ENCODE results near the gene ATOSA.
A peak's percentile ranks its signal among the peaks of the same experiment; 100 is the strongest.

Gene ATOSA, protein sequence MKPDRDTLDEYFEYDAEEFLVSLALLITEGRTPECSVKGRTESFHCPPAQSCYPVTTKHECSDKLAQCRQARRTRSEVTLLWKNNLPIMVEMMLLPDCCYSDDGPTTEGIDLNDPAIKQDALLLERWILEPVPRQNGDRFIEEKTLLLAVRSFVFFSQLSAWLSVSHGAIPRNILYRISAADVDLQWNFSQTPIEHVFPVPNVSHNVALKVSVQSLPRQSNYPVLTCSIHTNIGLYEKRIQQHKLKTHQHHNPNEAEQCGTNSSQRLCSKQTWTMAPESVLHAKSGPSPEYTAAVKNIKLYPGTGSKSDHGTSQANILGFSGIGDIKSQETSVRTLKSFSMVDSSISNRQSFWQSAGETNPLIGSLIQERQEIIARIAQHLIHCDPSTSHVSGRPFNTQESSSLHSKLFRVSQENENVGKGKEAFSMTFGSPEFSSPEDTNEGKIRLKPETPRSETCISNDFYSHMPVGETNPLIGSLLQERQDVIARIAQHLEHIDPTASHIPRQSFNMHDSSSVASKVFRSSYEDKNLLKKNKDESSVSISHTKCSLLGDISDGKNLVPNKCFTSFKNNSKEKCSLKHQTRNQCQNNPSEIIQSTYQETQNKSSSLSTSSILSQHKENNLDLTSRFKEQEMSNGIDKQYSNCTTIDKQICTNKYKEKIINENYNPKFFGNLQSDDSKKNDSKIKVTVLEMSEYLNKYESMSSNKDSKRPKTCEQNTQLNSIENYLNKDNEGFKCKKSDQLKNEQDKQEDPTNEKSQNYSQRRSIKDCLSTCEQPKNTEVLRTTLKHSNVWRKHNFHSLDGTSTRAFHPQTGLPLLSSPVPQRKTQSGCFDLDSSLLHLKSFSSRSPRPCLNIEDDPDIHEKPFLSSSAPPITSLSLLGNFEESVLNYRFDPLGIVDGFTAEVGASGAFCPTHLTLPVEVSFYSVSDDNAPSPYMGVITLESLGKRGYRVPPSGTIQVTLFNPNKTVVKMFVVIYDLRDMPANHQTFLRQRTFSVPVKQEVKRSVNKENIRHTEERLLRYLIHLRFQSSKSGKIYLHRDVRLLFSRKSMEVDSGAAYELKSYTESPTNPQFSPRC

DNA sequence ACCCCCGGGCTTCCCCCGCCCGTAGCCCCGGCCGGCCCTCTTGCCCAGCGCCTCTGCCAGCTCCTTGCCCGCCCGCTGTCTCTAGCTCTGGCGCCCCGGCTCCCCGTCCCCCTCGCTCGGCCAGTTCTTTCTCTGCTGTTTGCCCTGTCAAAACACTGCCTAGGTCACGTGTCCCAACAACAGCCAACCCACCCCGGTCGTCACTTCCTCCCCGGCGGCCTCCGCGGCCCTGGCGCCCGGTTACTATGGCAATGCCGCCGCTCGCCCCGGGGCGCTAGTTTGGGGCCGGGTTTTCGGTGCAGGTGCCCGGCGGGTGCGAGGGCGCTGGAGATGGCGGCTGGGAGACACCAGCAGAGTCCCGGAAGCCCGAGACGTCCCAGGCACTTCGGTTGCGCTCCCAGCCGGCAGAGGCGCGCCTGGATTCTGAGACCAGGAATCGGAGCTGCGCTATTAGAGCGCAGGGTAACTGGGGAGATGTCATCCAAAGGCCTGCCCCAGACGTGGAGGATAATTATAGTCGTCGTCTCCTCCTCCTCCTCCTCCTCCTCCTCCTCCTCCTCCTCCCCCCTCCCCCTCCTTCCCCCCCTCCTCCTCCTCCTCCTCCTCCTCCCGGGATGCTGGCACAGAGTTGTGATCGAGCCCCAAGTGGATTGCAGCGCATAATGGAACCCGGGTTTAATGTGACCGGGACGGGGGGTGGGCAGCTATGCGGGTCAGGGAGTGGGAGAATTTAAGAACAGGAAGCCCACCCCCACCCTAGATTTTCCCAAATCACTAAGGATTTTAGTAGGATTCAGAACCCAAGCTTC, at the start of gene ATOSA:
Gene ATOSA, minus strand, starts transcription at position 157 of the 809 bp plus-strand sequence. CDS start 1,367 bp downstream, outside the sequence.
- peak; percentile 87 for DNase-seq (ENCODE audit: low read depth)

DNA sequence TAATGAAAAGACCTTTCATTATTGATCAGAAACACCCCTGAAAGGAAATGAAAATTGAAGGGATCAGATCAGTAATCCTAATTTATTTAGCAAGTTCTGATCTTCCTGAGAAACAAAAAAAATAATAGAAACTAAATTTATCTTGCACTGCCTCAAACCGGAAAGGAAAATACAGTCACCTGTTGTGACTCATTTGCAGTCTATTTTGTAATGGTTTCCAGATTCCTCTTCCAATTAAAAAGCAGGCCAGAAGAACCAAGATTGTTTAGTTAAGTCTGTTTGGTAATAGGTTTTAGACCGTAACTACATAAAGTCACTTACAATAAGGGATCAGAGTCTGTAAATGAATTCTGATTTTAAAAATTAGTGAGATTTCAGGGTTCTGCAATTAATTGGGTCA, 49.7 kb upstream of the ATOSA start:
- DNase-seq (ENCODE audit: low read depth), result peak; percentile 53

DNA sequence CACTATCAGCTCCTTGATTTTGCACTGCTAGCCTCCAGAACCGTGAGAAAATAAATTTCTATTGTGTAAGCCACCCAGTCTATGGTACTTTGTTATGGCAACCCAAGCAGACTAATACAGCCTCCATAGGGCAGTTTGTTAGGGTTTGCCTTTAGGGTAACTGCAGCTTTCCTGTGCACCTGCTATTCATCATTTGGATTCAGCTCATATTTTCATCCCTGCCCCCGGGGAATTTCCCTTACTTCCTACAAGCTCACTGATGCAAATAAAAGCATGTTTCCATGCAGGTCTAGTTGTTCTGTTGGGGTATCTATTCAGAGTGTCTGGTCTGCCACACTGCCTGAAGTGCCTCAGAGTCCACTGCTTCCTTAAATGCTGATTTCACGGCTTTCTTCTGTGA, 48.6 kb upstream of the ATOSA start:
- DNase-seq (ENCODE audit: low read depth), result no peak

DNA sequence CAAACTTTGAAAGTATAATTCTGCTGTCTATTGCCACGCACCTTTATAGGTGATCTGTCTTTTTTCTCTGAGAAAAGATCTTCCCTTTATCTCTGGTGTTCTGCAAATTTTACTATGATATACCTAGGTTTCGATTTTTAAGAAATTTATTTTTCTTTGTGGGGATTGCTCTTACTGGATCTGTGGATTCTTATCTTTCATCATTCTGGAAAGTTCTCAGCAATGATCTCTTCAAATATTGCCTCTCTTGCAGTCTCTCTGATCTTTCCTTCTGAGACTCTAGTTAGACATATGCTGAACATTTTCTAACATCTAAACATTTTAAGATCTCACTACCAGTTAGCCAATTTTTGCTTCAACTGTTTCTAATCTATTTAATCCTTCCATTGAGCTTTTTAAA, 47.0 kb upstream of the ATOSA start:
- no peak for DNase-seq (ENCODE audit: low read depth)

DNA sequence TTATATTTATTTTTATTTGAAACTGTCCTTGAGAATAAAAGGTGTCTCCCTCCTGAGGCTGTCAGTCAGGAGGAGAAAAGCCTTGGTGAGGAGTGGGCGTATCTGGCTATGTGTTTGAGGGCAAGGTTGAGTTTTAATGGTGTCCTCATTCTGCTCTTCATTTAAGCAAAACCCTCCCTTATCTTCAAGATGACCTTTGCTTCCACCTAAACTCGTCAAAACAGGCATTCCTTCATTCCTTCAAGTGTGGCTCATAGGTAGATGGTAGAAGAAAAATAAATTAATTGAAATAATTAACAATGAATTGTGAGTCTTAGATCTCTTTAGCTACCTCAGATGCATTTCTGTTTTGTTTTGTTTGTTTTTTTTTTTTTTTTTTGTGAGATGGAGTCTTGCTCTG, 39.4 kb upstream of the ATOSA start:
- no peak for DNase-seq (ENCODE audit: low read depth)

DNA sequence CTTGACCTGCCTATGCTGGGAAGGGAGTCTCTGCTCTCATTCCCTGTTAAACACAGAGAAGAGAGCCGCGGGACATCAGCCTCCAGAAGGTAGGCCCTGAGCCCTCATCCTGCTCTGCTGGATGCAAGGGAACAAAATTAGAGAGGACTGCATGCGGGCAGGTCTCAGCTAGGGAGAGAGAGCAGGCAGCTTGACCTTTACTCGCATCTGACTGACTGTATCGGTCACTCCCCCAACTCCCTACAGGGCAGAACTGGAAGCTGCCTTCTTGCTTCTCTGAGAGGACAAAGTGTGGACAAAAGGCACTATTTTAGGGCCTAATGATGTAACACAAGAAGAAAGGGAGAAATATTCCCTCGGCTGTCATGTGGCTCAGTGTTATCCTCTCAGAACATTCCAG, 38.7 kb upstream of the ATOSA start:
- DNase-seq (ENCODE audit: low read depth), result no peak

DNA sequence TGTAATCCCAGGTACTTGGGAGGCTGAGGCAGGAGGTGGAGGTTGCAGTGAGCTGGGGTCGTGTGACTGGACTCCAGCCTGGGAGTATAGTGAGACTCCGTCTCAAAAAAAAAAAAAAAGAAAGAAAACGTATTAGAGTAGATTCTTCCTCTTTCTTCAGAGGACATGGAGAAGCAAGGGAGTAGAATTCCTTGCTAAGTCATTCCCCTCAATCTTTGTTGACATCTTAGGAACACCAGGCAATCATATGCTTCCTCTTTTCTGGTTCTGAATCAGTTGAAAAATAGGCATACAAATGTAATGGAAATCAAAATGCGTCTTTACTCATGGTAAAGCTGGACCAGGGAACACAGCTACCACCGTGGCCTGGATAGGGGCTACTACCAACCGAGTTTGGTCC, 38.3 kb upstream of the ATOSA start:
- no peak for DNase-seq (ENCODE audit: low read depth)

DNA sequence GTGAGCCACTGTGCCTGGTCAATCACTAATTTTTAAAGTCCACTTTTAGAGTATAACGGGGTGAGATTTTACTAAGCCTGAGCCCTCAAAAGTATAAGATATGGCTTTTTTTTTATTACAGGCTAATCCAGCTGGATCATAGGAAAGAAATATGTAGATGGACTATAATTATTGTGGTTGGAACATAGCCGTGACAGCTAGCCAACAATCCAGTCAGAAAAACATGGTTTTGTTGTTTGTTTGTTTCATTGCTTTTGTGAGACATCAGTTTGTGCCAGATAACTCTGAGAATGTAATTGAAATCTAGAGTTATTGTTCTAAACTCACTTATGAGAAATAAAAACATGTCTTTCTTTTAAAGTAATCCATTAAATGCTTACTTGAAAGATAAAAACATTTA, 37.3 kb upstream of the ATOSA start:
- DNase-seq (ENCODE audit: low read depth), result peak; percentile 10

DNA sequence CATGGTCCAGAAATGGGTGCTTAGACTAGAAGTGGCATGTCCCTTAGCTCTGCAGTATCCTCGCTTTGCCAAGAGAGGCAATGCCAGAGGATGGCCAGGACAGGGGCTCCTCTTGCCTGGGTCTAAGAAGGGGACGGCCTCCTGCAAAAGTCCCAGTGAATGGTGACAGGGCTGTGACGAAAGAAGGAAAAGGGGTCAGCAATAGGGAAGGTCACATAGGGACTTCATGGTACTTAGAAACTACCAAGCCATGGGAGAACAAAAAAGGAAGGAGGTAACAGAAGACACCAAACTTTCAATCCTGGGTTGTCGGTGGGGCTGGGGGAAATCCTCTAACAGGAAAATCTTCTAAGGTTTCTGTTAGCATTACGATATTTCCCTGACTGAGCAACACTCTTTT, 36.2 kb upstream of the ATOSA start:
- DNase-seq (ENCODE audit: low read depth), result no peak

DNA sequence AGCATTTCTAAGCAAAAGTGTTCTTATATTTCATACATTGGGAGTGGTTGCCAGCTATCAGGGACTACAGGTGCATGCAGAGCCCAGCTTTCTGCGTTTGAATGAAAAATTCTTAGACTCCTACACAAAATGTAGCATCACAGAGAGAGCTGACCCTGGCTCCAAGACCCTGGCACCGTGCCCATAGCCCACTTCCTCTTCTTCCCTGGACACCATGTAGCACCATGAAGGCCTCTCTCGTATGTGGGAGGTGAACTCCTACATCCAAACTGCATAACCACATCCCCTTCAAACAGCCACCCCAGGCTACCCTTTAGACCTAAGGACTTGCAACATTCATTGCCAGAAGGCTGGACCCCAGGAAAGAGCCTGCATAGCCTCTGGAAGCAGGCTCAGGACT, 35.8 kb upstream of the ATOSA start:
- DNase-seq (ENCODE audit: low read depth), result no peak

DNA sequence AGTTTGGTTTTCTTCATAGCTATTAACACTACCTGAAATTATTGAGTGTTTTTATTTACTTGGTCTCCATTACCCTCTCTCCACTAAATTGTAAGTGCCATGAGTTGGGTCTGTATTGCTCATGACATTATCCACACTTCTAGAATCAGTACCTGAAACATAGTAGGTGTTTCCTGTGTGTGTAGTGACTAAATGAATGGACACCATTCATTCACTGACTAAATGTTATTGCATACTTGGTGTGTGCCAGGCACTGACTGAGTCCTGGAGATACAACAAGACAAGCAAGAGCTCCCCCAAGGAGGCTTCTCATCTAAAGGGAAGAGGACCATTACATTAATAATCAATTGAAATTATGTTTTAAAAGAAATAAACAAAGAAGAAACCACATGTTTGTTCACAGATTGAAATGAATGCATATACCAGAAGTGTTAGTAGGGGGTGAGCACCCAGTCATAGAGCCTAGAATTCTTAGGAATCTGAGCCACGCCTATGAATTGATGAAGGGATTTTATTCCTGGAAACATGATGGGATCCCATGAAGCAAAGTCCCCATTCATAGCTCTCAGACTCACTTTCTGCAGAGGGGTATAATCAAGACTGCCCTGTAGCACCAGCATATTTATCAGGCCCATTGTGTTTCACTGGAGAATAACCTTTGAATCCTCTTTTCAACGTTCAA, 31.7 kb upstream of the ATOSA start:
- no peak for DNase-seq (ENCODE audit: low read depth)

DNA sequence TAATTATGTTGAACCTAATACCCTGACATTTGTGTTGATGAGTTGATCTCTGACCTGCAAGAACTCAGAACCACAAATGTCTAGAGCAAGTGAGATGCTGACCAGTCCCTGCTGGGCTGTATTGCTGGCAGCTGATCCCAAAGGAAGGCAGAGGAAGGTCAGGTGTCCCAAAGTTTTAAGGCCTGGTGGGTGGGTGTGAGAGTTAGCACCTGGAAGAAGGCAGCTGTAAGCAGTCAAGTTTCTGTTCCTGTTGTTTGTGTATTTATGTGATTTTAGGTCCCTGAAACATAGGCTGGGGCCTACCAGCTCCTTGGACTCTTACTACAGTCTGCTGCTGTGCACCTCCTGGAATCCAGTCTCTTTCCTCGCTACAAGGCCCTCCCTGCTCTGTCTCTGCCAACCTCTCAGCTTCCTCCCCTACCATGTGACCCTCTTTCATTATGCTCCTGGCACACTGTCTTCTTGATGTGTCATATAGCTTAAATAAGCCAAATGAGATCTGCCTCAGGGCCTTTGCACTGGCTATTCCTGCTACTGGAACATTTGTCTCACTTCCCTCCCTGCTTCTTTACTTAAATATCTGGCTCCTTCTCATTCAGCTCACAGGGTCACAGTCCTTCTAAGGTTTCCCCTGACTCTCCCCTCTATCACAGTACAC, 31.0 kb upstream of the ATOSA start:
- peak; percentile 17 for DNase-seq (ENCODE audit: low read depth)

DNA sequence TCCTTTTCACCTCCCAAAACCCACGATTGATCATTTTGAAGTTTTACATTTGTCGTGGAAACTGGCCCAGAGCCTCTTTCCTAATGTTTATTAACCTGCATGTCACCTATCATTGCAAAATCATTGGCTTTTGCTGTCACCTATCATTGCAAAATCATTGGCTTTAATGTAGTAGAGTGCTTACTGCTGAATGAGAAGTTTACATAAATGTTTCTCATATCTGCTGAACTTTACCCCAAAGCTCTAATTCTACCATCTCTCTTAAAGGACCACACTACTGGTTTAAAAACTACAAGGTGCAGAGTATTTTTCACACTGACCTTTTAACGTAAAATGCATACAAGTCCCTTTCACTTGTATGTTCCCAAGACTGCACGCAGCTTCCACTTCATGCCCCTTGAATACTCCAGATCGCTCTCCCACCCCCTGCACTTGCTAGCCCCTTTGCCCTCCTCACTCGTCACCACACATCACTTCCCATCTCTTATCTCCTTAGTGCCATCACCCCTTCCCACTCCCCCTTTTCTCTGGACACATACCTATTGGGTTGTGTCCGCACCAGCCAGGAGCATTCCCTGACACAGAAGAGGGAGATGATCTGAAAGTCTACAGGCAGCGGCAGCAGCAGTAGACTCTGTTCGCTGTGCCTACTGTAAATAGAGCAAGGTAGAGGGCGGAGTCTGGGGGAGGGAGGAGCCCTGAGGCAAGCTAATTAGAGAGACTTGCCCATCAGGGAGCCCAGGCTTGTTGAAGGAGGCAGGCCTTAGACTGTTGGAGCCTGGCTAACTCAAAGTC, 30.2 kb upstream of the ATOSA start:
- no peak for DNase-seq (ENCODE audit: low read depth)

DNA sequence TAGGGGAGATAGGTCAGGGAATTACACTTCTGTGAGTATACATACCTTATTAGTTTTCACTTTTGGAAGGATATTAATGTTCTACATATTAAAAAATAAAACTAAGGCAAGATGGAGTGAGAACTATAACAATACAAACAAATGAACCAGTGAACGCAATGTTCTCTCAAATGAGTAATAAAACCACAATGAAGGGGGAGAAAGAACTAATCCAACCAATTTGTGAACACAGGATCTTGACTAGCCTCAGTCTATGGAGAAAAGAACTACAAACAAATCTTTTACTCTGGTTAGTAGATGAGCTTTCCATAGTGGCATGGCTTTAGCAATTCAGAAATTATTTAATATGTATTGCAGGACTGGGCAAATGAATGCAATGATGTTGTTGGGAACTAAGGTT, 26.9 kb upstream of the ATOSA start:
- DNase-seq (ENCODE audit: low read depth), result no peak

DNA sequence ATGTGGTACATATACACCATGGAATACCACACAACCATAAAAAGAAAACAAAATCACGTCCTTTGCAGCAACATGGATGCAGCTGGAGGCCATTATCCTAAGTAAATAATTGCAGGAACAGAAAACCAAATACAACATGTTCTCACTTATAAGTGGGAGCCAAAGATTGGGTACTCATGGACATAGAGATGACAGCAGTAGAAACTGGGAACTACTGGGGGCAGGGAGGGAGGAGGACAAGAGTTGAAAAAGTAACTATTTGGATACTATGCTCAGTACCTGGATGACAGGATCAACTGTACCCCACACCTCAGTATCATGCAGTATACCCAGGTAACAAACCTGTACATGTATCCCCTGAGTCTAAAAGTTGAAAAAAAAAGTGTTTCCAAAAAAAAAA, 23.2 kb upstream of the ATOSA start:
- DNase-seq (ENCODE audit: low read depth), result no peak

DNA sequence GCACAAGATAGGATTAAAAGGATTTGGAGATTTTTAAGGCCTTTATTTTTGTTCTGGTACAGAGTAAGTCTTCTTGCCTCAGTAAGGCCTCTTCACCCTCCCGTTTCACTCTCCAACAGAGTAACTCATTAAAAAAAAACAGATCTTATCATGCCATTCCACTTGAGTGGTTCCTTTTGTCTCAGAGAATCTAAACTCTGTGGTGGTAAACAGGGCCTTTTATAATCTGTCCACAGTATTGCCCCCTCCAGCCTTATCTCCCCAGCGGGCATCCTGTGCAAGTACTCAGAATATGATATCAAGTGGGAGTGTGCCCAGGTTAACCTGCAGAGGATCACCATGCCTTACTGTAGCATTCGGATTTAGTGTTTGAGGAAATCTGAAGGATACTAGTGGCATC, 20.3 kb upstream of the ATOSA start:
- DNase-seq (ENCODE audit: low read depth), result no peak

DNA sequence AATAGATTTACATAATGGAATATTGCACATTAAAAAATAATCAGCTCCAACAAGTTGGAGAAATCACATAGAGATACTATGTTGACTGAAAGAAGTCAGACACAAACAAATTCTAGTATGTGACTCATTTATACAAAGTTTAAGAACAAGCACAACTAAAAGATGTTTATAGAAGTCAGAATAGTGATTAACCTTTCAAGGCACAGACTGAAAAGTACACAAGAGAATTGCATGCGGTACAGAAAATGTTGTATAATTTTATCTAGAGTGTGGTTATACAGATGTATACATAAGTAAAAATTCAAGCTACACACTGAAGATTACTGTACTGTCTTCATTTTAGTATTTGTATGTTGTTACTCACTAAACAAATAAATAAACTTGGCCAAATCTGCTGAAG, 19.3 kb upstream of the ATOSA start:
- DNase-seq (ENCODE audit: low read depth), result no peak

DNA sequence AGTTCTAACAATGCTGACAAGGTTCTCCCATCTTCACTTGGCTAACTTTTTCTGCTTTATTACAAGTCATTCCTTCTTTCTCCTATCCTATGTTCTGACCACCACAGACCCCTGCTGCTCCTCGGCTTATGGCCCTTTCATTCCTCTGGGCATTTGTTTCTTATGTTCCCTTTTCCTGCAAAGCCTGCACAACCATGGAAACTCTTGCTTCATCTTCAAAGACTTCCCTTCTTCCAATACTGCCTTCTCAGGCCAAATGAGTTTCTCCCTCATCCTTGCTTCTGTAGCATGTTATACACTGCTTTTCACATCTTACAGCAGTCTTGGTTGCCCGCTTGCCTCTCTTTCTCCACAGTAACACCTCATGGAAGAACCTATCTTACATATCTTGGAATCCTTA, 17.9 kb upstream of the ATOSA start:
- DNase-seq (ENCODE audit: low read depth), result no peak

DNA sequence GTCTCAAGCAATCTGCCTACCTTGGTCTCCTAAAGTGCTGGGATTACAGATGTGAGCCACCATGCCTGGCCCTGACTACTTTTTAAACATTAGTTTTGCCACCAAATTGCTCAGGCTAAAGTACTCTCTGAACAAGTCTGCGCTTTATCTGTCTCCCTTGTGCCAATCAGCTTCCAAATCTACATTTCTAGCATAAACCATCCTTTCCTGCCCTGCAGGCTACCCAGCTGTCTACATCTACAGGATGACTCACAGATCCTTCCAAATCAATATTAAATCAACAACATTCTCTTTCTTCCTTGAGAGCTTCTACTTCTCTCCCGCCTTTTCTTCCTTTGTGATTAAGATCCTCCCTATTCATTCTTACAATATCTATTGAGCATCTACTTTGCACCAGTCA, 16.0 kb upstream of the ATOSA start:
- DNase-seq (ENCODE audit: low read depth), result no peak

DNA sequence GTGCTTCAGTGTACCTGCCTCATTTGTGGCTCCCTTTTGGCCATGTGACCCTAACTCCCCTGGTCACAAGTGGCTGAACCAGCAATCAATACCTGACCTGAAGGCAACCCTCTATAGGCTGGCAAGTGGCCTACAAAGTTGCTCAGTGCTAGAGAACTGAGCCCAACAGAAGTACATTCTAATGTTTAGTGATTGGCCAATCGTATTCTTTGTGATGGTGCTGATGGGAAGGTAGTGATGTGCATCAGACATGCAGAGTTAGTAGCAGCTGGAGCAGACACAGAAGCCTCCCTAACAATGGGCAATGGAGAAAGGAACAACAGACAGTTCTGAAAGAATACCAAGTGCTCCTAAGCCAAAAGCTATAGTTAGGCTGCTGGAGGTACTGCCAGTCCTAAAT, 10.4 kb upstream of the ATOSA start:
- no peak for DNase-seq (ENCODE audit: low read depth)
